ENCODE data around the gene ERVFRD-1. TPM values are rescaled to one million over a fixed set of nuclear protein-coding genes. Genes with fewer than 3 reads are reported as not detected.
"Not testable (repeated sequence)": the region's sequence is repeated elsewhere in the genome, so short reads cannot be mapped to it uniquely, and the experiment has no call there.

The ERVFRD-1 gene
- total and polyA plus RNA-seq, 11 donors, result 0.07 to 0.18 (median 0.08) TPM; not detected in 8

DNA sequence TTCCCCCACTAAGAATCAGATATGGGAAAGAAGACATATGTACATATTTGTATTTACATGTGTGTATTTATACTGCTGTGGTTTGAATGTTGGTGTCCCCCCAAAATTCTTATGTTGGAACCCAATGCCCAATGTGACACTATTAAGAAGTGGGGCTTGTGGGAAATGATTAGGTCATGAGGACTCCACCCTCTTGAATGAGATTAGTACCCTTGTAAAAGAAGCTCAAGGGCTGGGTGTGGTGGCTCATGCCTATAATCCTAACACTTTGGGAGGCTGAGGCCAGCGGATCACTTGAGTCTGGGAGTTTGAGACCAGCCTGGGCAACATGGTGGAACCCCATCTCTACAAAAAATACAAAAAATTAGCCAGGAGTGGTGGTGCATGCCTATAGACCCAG is 21.8 kb downstream of the ERVFRD-1 start:
- DNase-seq (no peak), ATAC-seq (no peak)
- H3K27ac ChIP-seq, result no peak overlapping the region
- intact Hi-C loops (cut with DNase I), result no loop called here
- TF ChIP-seq, protein P1, sequence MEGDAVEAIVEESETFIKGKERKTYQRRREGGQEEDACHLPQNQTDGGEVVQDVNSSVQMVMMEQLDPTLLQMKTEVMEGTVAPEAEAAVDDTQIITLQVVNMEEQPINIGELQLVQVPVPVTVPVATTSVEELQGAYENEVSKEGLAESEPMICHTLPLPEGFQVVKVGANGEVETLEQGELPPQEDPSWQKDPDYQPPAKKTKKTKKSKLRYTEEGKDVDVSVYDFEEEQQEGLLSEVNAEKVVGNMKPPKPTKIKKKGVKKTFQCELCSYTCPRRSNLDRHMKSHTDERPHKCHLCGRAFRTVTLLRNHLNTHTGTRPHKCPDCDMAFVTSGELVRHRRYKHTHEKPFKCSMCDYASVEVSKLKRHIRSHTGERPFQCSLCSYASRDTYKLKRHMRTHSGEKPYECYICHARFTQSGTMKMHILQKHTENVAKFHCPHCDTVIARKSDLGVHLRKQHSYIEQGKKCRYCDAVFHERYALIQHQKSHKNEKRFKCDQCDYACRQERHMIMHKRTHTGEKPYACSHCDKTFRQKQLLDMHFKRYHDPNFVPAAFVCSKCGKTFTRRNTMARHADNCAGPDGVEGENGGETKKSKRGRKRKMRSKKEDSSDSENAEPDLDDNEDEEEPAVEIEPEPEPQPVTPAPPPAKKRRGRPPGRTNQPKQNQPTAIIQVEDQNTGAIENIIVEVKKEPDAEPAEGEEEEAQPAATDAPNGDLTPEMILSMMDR (IDR thresholded peaks at IDR 0.05), result no peak
- TF ChIP-seq POLR2A (IDR thresholded peaks at IDR 0.05), result no peak
- H3K4me1 ChIP-seq, result peaks cover 0 to 9% (median 1%) of the 10 kb centered on the region in 12 donors
- no peak overlapping the region for H3K4me3 ChIP-seq
- H3K9me3 ChIP-seq, result no peaks in the 10 kb centered on the region
- 88 to 100% (median 95%) methylated on average over 1 of the region's 1 CpG for WGBS, 4 donors
- no peaks in the 10 kb centered on the region for H3K27me3 ChIP-seq
- no peaks in the 10 kb centered on the region for H3K36me3 ChIP-seq

DNA sequence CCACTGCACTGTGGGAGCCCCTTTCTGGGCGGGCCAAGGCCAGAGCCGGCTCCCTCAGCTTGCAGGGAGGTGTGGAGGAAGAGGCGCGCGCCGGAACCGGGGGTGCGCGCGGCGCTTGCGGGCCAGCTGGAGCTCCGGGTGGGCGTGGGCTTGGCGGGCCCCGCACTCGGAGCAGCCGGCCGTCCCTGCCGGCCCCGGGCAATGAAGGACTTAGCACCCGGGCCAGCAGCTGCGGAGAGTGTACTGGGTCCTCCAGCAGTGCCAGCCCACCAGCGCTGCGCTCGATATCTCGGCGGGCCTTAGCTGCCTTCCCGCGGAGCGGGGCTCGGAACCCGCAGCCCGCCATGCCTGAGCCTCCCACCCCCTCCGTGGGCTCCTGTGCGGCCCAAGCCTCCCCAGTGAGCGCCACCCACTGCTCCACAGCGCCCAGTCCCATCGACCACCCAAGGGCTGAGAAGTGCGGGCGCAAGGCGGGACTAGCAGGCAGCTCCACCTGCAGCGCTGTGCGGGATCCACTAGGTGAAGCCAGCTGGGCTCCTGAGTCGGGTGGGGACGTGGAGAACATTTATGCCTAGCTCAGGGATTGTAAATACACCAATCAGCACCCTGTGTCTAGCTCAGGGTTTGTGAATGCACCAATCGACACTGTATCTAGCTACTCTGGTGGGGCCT is 24.2 kb downstream of the ERVFRD-1 start:
- DNase-seq; H3K4me1 ChIP-seq; H3K4me3 ChIP-seq; H3K36me3 ChIP-seq; H3K27ac ChIP-seq; H3K27me3 ChIP-seq; intact Hi-C loops (cut with DNase I); ATAC-seq; H3K9me3 ChIP-seq: not testable (repeated sequence)
- WGBS, 4 donors, result 90 to 95% (median 92%) methylated on average over 43 to 47 of the region's 47 CpGs

DNA sequence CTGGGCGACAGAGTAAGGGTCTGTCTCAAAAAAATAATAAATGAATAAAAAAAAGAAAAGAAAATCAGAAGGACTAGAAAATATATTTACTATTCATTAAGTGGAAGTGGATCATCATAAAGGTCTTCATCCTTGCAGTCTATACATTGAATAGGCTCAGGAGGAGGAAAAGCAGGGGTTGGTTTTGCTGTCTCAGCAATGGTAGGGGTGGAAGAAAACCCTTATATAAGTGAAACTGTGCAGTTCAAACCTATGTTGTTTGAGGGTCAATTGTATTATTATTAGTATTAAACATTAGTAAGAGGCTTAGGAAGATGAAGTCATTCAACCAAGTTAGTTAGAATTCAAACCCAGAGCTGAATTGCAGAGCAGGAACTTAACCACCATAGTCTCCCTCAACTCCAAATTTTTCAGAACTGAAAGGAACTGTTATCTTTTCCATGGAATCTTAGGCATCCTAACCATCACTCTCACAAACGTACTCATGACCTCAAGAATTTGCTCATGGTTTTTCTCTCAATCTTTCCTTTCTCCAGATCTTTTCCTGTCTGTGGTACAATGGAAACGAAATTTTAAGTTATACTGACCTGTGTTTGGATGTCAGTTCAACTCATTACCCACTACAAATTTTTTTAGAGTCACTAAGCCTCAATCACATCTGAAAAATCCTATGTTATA is 25.6 kb downstream of the ERVFRD-1 start:
- no peaks in the 10 kb centered on the region for H3K9me3 ChIP-seq
- H3K27me3 ChIP-seq, result no peaks in the 10 kb centered on the region
- no peak for TF ChIP-seq POLR2A (IDR thresholded peaks at IDR 0.05)
- DNase-seq (no peak), ATAC-seq (no peak)
- no peaks in the 10 kb centered on the region for H3K4me1 ChIP-seq
- intact Hi-C loops (cut with DNase I), result no loop called here
- H3K36me3 ChIP-seq, result no peaks in the 10 kb centered on the region
- H3K27ac ChIP-seq, result no peak overlapping the region
- H3K4me3 ChIP-seq, result no peak overlapping the region
- 49 to 55% (median 51%) methylated on average over 3 of the region's 3 CpGs for WGBS, 4 donors

DNA sequence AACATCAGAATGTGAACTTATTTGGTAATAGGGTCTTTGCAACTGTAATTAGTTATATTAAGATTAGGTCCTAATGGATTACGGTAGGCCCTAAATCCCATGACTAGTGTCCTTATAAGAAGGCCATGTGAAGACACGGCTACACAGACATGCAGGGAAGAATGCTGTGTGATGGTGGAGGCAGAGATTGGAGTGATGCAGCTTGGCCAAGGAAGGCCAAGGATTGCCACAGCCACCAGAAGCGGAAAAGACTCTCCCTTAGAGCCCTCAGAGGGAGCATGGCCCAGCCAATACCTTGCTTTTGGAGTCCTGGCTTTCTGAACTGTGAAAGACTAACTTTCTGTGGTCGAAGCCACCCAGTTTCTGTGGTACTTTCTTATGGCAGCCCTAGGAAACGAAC is 27.6 kb downstream of the ERVFRD-1 start:
- Histone ChIP-seq H3K4me3 (no peak overlapping the region), H3K36me3 (no peaks in the 10 kb centered on the region), H3K27ac (no peak overlapping the region), H3K27me3 (no peaks in the 10 kb centered on the region), H3K9me3 (no peaks in the 10 kb centered on the region), H3K4me1 (no peaks in the 10 kb centered on the region)
- DNase-seq, result no peak
- 85 to 93% (median 90%) methylated on average over 5 of the region's 5 CpGs for WGBS, 4 donors
- intact Hi-C loops (cut with DNase I), result no loop called here
- no peak for TF ChIP-seq POLR2A (IDR thresholded peaks at IDR 0.05)
- TF ChIP-seq, protein P1 (IDR thresholded peaks at IDR 0.05), result no peak
- ATAC-seq, result no peak

DNA sequence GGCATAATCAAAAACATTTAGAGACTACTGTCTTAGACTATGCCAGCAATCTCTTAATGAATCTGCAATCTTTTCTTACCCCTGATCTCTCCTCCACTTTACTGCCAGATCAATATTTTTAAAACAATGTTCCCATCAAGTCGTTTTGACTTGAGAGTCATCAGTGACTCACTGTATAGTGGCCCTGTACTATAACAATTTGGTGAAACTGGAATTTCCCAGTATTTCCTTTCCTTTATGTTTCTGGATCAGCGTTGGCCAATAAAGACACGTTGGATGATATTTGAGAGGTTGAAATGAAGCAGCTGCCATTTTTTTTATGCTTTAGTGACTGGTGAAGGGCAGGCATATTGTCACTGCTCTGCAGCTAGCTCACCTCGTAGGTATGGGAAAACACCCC is 28.0 kb downstream of the ERVFRD-1 start:
- TF ChIP-seq, protein P1 (IDR thresholded peaks at IDR 0.05), result no peak
- no peak for TF ChIP-seq POLR2A (IDR thresholded peaks at IDR 0.05)
- intact Hi-C loops (cut with DNase I), result no loop called here
- no peaks in the 10 kb centered on the region for H3K27me3 ChIP-seq
- 72 to 80% (median 78%) methylated on average over 4 of the region's 4 CpGs for WGBS, 4 donors
- no peaks in the 10 kb centered on the region for H3K4me1 ChIP-seq
- H3K27ac ChIP-seq, result no peak overlapping the region
- H3K4me3 ChIP-seq, result no peak overlapping the region
- no peak for ATAC-seq
- no peaks in the 10 kb centered on the region for H3K9me3 ChIP-seq
- no peak for DNase-seq
- H3K36me3 ChIP-seq, result no peaks in the 10 kb centered on the region
